HG02884 (cell line): Measurements from ENCODE around the gene RAB40C.

Source experiments
- ATAC-seq: cut with Tn5 transposase; IDR thresholded peaks from one replicate; pipeline ENCODE4 v1.9.1; 2021; ENCODE audit warnings: mild to moderate bottlenecking, moderate library complexity; ENCODE audit not compliant: unreplicated experiment

RAB40C gene

GRCh38 chr16:572865-573650 lies 16.8 kb upstream of the RAB40C start:
- ATAC-seq: no peak

GRCh38 chr16:574021-574760 lies 15.7 kb upstream of the RAB40C start:
- ATAC-seq: no peak

- no peak for ATAC-seq
These were observed 14.3 kb upstream of the RAB40C start for GRCh38 chr16:575354-576196.

GRCh38 chr16:576197-576822 lies 13.6 kb upstream of the RAB40C start:
- no peak for ATAC-seq

DNA sequence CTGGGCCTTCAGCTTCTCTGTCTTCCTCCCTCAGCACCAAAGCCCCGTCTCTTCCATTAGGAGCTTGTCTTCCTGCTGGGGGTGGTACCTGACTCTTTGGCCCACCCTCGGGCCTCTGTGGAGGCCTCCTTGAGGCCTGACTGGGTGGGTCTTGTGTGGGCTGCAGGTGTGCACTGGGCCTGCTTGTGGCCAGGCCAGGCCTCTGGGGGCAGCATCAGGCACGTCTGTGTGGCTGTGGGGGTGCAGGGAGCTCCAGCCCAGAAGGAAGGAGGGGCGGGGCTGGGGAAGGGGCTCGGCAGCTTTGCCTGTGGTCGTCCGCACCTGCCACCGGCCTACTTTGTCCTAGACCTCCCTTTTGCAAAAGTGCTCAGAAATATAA lies 13.1 kb upstream of the RAB40C start:
- no peak for ATAC-seq

- ATAC-seq: no peak
These were observed 12.1 kb upstream of the RAB40C start for GRCh38 chr16:577796-578195.

DNA sequence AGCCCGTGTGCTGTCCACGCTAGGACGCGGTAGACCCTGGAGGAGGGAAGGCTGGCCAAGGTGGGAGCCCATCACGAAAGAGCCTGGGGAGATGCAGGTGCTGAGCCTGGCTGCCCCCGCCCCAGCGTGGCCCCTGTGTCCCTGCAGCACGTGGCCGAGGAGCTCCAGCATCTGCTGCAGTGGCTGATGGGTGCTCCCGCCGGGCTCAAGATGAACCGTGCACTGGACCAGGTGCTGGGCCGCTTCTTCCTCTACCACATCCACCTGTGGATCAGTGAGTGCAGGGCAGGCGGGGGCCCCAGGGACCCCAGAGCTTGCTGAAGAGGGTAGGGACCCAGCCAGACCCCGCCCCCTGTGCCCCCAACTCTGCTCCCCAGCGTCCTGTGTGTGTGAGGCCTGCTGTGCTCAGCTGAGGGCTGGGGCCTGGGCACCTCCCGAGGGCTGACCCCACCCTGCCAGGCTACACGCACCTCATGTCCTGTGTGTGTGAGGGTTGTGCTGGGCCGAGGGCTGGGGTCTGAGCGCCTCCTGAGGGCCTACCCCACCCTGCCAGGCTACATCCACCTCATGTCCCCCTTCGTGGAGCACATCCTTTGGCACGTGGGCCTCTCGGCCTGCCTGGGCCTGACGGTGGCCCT lies 11.5 kb upstream of the RAB40C start:
- ATAC-seq: no peak

DNA sequence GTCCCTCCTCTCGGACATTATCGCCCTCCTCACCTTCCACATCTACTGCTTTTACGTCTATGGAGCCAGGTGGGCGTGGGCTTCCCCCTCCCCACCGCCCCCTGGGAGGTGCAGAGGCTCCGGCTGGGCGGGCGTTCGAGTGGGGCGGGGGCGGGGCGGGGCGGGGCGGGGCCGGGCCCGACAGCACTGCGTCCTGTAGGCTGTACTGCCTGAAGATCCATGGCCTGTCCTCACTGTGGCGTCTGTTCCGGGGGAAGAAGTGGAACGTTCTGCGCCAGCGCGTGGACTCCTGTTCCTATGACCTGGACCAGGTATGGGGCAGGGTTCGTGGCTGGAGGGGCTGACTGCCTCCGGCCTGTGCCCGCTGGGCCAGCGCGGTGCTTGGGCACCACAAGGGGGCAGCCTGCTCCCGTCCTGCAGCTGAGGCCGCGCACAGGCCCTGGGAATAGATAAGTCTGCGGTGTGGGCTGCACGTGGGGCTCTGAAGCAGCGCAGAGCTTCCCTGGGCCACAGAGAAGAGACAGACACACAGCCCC lies 10.9 kb upstream of the RAB40C start:
- ATAC-seq: no peak

DNA sequence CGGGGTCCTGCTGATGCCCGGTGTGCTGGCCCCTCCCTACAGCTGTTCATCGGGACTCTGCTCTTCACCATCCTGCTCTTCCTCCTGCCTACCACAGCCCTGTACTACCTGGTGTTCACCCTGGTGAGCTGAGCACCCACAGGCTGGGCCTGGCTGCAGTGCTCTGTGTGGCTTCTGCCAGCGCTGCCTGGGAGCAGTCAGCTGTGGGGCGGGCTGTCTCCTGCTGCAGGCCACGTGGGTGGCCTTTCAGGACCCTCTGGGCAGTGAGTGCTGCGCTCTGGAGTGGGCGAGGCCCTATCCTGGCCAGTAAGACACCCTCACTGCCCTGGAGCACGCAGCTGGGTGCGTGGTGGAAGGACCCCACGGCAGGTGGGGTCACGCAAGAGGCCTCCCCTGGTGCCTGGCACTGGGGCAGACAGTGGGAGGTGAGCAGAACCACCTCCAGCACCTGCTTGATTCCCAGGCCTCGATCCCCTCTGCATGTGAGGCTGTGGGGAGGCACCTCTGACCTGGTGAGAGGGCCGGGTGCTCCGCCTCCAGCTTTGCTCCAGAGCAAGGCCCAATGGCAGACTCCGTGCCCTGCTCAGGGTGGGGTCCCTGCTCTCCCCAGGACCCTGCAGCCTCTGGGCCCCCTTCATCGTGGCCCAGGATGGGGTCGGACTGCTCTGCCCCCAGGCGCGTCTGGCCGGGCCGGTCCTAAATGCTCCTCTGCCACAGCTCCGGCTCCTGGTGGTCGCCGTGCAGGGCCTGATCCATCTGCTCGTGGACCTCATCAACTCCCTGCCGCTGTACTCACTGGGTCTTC lies 9.5 kb upstream of the RAB40C start:
- ATAC-seq: no peak

GRCh38 chr16:580946-581498 lies 8.8 kb upstream of the RAB40C start:
- no peak for ATAC-seq

GRCh38 chr16:582218-582613 lies 7.7 kb upstream of the RAB40C start:
- ATAC-seq: no peak

DNA sequence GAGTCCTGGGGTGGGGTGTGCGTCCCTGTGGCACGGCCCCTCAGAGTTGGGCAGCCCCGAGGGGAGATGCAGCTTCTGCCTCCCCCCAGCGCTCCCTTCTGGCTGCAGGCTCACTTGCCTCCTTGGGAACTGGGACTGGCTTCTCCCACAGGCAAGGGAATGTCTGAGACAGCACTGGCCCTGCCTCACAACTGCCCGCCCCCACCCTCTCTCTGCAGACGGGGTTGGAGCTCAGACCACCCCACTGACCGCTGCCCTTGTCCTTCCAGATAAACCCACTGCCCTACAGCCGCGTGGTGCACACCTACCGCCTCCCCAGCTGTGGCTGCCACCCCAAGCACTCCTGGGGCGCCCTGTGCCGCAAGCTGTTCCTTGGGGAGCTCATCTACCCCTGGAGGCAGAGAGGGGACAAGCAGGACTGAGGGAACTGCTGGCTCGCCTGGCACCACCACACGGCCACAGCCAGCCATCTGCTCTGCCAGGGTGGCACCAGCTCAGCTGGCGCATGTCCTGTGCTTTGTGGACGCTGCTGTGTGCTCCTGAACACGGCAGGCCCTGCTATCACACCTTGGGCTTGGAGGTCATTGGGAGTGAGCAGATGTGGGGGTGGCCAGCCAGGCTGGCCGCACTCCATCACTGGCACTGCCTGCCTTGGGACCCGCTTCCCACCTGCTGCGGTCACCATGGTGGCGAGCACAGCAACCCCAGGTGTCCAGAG lies 7.1 kb upstream of the RAB40C start:
- ATAC-seq: no peak

- no peak for ATAC-seq
These were observed 6.4 kb upstream of the RAB40C start for GRCh38 chr16:583470-583814.

GRCh38 chr16:583815-584591 lies 5.9 kb upstream of the RAB40C start:
- no peak for ATAC-seq

DNA sequence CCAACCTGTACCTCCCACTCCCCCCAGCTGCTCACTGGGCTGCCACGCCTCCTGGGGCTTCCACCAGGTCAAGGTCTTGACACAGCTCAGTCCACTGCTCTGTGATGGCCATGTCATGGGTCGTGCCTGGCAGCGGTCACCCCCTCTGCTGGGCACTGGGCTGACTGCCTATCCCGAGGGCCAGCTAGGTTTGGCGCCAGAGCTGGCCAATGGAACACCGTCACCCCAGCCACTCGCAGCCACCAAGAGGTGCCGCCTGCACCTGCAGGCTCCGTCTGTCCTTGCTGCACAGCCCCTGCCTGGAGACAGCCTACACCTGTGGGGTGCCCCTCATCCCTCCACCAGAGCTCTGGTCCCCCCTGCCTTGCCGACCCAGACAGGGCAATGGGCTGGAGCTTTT lies 4.5 kb upstream of the RAB40C start:
- ATAC-seq: no peak

DNA sequence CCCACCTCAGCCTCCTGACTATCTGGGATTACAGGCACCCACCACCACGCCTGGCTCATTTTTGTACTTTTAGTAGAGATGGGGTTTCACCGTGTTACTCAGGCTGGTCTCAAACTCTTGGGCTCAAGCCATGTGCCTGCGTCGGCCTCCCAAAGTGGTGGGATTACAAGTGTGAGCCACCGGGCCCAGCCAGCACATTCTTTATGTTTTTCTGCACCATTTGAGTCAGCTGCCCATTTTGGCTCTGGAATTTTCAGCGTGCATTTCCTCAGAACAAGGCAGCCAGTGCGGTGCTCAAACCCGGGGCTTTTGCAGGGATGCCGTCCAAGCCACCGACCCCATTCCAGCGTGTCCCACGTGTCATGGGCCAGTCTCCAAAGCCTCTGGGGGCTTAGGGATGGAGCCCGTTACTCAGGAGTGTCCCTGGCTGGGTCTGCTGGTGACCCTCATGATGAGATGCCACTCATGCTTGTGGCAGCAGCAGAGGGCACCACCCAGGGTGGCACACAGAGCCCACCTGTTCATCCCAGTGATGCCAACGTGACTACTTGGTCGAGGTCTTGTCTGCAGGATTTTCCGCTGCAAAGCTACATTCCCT lies 3.7 kb upstream of the RAB40C start:
- ATAC-seq: no peak
